ENCODE measurements around the gene SUSD3.

DNA sequence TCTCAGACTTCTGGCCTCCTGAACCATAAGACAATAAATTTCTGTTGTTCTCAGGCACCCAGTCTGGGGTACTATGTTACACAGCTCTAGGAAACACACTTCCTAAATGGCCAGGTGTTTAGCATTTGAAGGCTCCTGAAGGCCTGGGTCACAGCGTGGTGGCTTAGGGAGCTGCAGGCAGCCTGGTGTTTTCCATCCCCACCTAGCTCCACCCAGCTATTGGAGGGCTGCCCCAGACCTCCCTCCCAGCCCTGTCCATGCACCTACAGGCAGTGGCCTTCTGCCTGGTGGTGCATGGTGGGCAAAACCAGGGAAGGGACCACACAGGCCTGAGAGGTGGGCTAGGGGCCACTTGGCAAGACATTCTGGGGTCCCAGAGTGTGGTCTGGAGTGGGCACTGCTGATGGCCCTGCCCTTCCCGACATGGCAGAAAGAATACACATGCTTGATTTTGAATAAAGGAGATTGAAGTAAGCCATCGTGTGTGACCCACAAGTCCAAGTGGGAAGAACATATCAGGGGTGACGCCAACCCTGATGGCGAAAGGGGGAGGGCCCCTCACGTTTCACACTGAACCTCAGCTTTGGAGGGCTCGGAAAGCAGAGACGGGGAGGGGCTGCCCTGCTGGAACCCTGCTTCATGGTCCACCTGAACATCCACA, 1.3 kb upstream of the SUSD3 start:
- TF ChIP-seq, protein P1, sequence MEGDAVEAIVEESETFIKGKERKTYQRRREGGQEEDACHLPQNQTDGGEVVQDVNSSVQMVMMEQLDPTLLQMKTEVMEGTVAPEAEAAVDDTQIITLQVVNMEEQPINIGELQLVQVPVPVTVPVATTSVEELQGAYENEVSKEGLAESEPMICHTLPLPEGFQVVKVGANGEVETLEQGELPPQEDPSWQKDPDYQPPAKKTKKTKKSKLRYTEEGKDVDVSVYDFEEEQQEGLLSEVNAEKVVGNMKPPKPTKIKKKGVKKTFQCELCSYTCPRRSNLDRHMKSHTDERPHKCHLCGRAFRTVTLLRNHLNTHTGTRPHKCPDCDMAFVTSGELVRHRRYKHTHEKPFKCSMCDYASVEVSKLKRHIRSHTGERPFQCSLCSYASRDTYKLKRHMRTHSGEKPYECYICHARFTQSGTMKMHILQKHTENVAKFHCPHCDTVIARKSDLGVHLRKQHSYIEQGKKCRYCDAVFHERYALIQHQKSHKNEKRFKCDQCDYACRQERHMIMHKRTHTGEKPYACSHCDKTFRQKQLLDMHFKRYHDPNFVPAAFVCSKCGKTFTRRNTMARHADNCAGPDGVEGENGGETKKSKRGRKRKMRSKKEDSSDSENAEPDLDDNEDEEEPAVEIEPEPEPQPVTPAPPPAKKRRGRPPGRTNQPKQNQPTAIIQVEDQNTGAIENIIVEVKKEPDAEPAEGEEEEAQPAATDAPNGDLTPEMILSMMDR (IDR thresholded peaks at IDR 0.05) = no peak
- no peak for TF ChIP-seq EP300 (IDR thresholded peaks at IDR 0.05)
- TF ChIP-seq POLR2A (IDR thresholded peaks at IDR 0.05) = no peak
